Activated CD4-positive, alpha-beta memory T cell treated with anti-CD3 and anti-CD28 coated beads, Interleukin-2, amount 10 ng/mL, durations not matched to agents 7 days and 5 days (primary cell): ENCODE data around the gene INTS15. TPM values are rescaled to one million over a fixed set of nuclear protein-coding genes. Genes with fewer than 3 reads are reported as not detected.

ENCODE experiments used
- CTCF ChIA-PET: fragments of 350-600 bp; sonication (Branson Sonifier 250); formaldehyde crosslinking; loops from one replicate; lab custom pipeline; 2021; ENCODE audit warnings: antibody characterized with exemption, inconsistent platforms; lab: Charles Lee
- POLR2A ChIA-PET: fragments of 350-600 bp; sonication (Branson Sonifier 250); formaldehyde crosslinking; loops from one replicate; lab custom pipeline; 2021; ENCODE audit warnings: antibody characterized with exemption; lab: Charles Lee
- DNase-seq: peaks from one replicate; pipeline ENCODE4 v3.0.0-alpha.2; 2020
- H3K27ac Mint-ChIP-seq: one replicate; pipeline ENCODE4 v1.8.0; 2021; ENCODE audit warnings: mild to moderate bottlenecking, mixed read lengths
- H3K27me3 Mint-ChIP-seq: one replicate; pipeline ENCODE4 v1.8.0; 2021; ENCODE audit warnings: mixed read lengths
- H3K36me3 Mint-ChIP-seq: one replicate; pipeline ENCODE4 v1.8.0; 2021; ENCODE audit warnings: low read depth, mixed read lengths
- H3K4me1 Mint-ChIP-seq: one replicate; pipeline ENCODE4 v1.8.0; 2021; ENCODE audit warnings: mixed read lengths
- H3K4me3 Mint-ChIP-seq: one replicate; pipeline ENCODE4 v1.8.0; 2021; ENCODE audit warnings: mild to moderate bottlenecking, mixed read lengths
- H3K9me3 Mint-ChIP-seq: one replicate; pipeline ENCODE4 v1.8.0; 2021; ENCODE audit warnings: mixed read lengths
- total RNA-seq, 2 experiments: library from RNA; stranded (reverse); gene quantifications; one replicate each; pipeline ENCODE4 v1.2.3, GENCODE V29; 2021

The INTS15 gene
- 10 to 100 TPM; 30.0 to 31.6 TPM for total RNA-seq

DNA sequence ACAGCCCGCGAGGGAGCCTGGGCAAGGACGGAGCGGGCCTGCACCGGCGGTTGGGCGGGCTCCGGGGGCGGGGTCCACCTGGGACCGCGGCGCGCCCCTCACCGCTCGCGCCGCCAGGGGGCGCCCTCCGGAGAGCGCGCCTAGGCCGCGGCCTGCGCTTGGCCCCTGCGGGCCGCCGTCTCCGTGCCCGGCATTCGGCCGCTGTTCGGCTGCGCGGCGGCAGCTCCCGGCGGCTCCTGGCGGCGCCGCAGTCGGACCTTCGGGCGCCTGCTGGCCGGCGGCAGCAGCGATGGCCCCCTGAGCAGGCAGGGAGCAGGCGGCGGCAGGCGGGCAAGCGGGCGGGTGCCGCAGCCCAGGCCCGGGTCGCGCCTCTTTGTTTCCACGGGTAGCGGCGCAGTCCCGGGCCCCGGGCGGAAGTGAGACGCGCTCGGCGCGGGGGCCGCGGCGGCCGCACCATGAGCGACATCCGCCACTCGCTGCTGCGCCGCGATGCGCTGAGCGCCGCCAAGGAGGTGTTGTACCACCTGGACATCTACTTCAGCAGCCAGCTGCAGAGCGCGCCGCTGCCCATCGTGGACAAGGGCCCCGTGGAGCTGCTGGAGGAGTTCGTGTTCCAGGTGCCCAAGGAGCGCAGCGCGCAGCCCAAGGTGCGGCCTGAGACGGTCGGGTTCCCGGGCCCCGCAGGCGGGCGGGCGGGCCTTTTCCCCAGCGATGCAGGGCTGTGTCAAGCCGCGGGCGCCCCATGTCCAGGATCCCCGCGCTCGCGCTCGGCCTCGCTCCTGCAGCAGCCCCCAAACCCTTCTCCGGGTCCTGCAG is at the start of gene INTS15:
Gene INTS15 (plus strand): TSS at position 193 of the 816 bp plus-strand sequence. CDS start 263 bp downstream, at position 456.
- H3K4me3 Mint-ChIP-seq: peak within 1 kb of the TSS; percentile 96
- POLR2A ChIA-PET: interaction anchor here (1.0 to 4.0 kb wide), 10 partner anchors 9 to 592 kb away, joined by 3 to 49 read pairs (median 4); partner anchors contain the start of genes C1GALT1, ZDHHC4, ZNF316 and ZNF853

DNA sequence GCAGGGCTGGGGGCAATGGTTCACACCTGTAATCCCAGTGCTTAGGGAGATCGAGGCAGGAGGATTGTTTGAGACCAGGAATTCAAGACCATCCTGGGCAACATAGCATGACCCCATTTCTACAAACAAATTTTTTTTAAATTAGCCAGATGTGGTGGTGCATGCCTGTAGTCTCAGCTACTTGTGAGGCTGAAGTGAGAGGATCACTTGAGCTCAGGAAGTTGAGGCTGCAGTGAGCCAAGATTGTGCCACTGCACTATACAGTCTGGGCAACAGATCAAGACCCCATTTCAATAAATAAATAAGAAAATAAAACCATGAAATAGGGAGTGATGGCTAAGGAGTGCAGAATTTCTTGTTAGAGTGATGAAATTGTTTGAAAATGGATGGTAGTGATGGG is 47.5 kb upstream of the INTS15 start:
- peaks cover 10% of the 10 kb centered on the region for H3K27me3 Mint-ChIP-seq
- no peaks in the 10 kb centered on the region for H3K36me3 Mint-ChIP-seq
- no peaks in the 10 kb centered on the region for H3K9me3 Mint-ChIP-seq
- no peak overlapping the region for H3K4me3 Mint-ChIP-seq
- no peaks in the 10 kb centered on the region for H3K4me1 Mint-ChIP-seq
- H3K27ac Mint-ChIP-seq: no peak overlapping the region
- POLR2A ChIA-PET: no interaction called here
- no peak for DNase-seq
- CTCF ChIA-PET: no interaction called here

More for the DNA sequence above, at the start of gene INTS15:
- no peaks in the 10 kb centered on the region for H3K27me3 Mint-ChIP-seq
- H3K4me1 Mint-ChIP-seq: peaks cover 24% of the 10 kb centered on the region
- CTCF ChIA-PET: interaction anchor here (0.7 to 2.6 kb wide), 7 partner anchors 14 to 268 kb away, joined by 3 to 30 read pairs (median 4); partner anchors contain the start of gene ZDHHC4
- peak; percentile 85 for DNase-seq
- no peaks in the 10 kb centered on the region for H3K9me3 Mint-ChIP-seq
- H3K27ac Mint-ChIP-seq: peak within 1 kb of the TSS; percentile 90
- H3K36me3 Mint-ChIP-seq: peaks cover 38% of the 10 kb centered on the region

DNA sequence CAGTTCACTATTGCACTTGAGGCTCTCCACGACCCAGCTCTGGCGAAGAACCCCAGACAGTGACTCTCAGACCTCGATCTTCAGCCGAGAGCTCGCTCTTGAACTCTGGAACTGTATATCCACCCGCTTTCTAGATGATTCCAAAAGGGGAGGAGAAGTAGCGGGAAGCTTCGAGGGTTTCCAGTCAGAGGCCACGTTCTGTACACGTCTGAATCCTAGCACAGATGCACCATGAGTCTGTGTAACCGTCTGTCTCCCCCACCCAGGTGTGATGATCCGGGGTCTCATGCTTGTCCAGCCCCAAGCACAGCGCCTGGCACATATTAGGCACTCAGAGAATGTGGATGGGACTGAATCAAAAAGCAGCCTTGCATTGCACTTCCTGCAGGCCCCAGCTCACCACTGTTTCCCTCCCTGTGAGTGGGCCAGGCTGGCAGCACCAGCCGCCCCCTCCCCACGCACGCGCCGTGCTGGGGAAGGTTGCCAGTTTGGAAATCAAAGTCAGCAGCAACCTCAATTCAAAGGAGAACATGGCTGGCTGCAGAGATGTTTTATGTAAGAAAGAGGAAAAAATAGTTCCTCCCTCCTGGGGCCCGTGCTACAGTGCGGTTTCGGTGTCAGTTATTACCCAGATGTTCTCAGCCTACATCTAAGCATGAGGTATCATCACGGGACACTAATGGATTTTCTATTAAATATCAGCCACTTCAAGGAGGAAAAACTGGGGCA is 44.3 kb upstream of the INTS15 start:
- no peak overlapping the region for H3K4me3 Mint-ChIP-seq
- peaks cover 4% of the 10 kb centered on the region for H3K4me1 Mint-ChIP-seq
- H3K27ac Mint-ChIP-seq: no peak overlapping the region
- ChIA-PET POLR2A (no interaction called here), CTCF (interaction anchor here (0.6 kb wide), 1 partner anchor 84 kb away, joined by 3 read pairs; no protein-coding TSS in a partner anchor)
- no peaks in the 10 kb centered on the region for H3K9me3 Mint-ChIP-seq
- no peaks in the 10 kb centered on the region for H3K27me3 Mint-ChIP-seq
- H3K36me3 Mint-ChIP-seq: no peaks in the 10 kb centered on the region
- DNase-seq: no peak

DNA sequence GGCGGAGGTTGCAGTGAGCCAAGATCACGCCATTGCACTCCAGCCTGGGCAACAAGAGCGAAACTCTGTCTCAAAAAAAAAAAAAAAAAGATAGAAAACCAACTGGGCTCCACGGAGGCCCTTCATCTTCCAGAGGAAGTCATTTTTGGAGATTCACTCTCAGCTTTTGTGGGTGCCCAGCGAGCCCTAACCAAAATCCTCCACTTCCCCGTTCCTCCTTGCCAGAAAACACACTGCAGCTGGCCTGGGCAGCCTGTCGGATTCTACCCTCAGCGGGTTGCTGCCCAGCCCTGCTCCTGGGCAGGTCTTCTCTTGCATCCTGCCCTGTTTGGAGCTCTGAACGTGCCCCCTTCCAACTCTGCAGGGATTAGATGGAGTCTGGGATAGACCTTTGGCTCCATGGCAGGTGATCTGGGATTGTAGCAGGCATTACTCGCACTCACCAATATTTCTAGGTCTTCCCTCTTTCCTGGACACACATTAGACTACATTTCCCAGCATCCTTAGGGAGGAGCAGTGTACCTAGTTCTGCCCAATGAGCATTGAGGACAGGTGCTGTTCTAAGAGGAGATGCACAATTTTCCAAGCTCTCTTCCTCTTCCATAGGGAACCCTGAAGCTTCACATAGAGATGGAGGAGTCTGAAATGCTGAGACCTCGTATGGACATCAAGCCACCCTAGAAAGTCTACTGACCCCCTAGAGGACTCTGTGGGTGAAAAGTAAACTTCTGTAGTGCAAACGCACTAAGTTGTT is 43.1 kb upstream of the INTS15 start:
- ChIA-PET CTCF (no interaction called here), POLR2A (no interaction called here)
- H3K36me3 Mint-ChIP-seq: no peaks in the 10 kb centered on the region
- H3K4me3 Mint-ChIP-seq: no peak overlapping the region
- no peak for DNase-seq
- H3K27me3 Mint-ChIP-seq: no peaks in the 10 kb centered on the region
- H3K4me1 Mint-ChIP-seq: peaks cover 4% of the 10 kb centered on the region
- H3K9me3 Mint-ChIP-seq: no peaks in the 10 kb centered on the region
- H3K27ac Mint-ChIP-seq: no peak overlapping the region

DNA sequence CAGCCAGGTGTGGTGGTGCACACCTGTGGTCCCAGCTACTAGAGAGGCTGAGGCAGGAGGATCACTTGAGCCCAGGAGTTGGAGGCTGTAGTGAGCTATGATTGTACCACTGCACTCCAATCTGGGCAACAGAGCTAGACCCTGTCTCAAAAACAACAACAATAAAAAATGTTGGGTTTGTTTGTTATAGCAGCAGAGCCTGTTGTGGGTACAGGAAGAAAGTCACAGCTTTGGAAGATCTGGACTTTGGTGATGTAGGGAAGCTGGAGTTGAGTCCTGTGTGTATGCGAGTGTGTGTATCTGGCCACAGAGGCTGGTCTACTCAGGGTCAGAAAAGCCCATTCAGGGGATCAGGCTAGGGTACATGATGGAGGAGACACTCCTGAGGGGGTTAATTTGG is 42.4 kb upstream of the INTS15 start:
- Mint-ChIP-seq H3K36me3 (no peaks in the 10 kb centered on the region), H3K9me3 (no peaks in the 10 kb centered on the region), H3K4me3 (no peak overlapping the region), H3K4me1 (peaks cover 4% of the 10 kb centered on the region), H3K27ac (no peak overlapping the region), H3K27me3 (no peaks in the 10 kb centered on the region)
- no peak for DNase-seq
- CTCF ChIA-PET: no interaction called here
- POLR2A ChIA-PET: no interaction called here

DNA sequence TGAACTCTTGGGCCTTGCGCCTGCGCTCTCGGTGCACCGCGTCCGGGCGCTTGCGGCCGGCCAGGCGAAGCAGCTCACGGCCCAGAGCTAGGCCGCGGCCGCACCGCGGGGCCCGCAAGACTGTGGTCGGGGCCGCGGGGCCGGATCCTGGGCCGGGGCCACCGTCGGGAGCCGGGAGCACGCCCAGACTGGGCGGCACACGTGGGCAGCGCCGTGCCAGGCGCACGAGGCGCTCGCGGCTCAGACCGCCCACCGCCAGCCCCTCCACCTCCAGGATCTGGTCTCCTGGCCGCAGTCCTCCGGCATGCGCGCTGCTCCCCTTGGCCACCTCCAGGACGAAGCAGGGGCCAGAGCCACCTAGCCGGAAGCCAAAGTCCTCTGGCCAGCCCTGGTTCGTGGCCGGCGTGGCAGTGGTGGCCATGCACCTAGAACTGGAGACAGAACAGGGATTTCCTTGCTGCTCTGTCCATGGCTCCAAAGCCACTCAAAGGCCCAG is 38.8 kb upstream of the INTS15 start, which contains the start of gene GRID2IP:
Gene GRID2IP (minus strand): TSS at position 446 of the 496 bp plus-strand sequence. CDS start 25 bp downstream, at position 421.
- POLR2A ChIA-PET: no interaction called here

DNA sequence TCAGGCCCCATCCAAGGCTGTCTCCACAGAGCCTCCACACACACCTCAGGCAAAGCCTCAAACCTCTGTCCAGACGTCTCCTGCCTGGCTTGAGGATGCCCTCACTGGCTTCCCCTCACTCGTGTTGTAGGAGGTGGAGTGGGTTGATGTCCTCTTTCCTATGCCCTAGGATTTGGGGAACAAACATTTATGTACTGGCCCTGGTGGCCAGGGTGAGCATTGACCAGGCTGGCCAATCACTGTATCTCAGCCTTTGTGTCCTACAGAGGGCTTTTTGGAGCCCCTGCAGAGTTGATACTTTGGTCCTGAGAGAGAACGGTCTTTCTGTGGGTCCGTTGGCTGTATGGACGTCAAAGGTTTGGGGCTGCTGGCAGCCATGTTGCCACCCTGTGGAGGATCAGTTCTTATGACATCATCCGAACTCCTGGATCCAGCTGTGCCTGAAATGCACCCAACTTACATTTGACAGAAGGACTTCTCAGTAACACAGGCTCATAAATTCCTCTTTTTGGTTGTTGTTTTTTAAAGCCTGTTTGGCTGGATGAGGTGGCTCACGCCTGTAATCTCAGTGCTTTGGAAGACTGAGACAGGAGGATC is 36.3 kb upstream of the INTS15 start:
- DNase-seq: no peak
- H3K4me1 Mint-ChIP-seq: peaks cover 10% of the 10 kb centered on the region
- H3K9me3 Mint-ChIP-seq: no peaks in the 10 kb centered on the region
- H3K4me3 Mint-ChIP-seq: no peak overlapping the region
- no peaks in the 10 kb centered on the region for H3K36me3 Mint-ChIP-seq
- ChIA-PET POLR2A (no interaction called here), CTCF (no interaction called here)
- no peaks in the 10 kb centered on the region for H3K27me3 Mint-ChIP-seq
- no peak overlapping the region for H3K27ac Mint-ChIP-seq

More for the DNA sequence above, 38.8 kb upstream of the INTS15 start, which contains the start of gene GRID2IP:
- Mint-ChIP-seq H3K36me3 (no peaks in the 10 kb centered on the region), H3K27ac (no peak within 1 kb of the TSS), H3K4me1 (peaks cover 10% of the 10 kb centered on the region), H3K4me3 (no peak within 1 kb of the TSS), H3K27me3 (no peaks in the 10 kb centered on the region), H3K9me3 (no peaks in the 10 kb centered on the region)
- DNase-seq: no peak
- CTCF ChIA-PET: no interaction called here

DNA sequence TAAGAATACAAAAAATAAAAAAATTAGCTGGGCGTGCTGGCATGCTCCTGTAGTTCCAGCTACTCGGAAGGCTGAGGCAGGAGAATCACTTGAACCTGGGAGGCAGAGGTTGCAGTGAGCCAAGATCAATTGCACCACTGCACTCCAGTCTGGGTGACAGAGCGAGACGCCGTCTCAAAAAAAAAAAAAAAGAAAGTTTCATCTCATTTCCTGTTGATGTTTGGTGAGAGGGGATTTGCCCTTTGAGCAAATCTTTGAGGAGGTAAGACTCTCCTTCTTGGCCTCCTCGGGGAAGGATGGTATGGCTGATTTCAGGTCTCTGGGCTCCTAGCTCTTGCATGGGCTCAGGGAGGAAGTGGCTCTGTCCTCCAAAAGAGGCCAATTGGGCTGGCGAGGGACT is 35.0 kb upstream of the INTS15 start:
- ChIA-PET CTCF (interaction anchor here (0.7 to 1.4 kb wide), 2 partner anchors 15 to 48 kb away, joined by 3 to 4 read pairs; no protein-coding TSS in a partner anchor), POLR2A (no interaction called here)
- Mint-ChIP-seq H3K9me3 (no peaks in the 10 kb centered on the region), H3K27ac (peak overlapping the region; percentile 64), H3K4me1 (peaks cover 6% of the 10 kb centered on the region), H3K36me3 (no peaks in the 10 kb centered on the region), H3K4me3 (no peak overlapping the region), H3K27me3 (no peaks in the 10 kb centered on the region)
- no peak for DNase-seq

DNA sequence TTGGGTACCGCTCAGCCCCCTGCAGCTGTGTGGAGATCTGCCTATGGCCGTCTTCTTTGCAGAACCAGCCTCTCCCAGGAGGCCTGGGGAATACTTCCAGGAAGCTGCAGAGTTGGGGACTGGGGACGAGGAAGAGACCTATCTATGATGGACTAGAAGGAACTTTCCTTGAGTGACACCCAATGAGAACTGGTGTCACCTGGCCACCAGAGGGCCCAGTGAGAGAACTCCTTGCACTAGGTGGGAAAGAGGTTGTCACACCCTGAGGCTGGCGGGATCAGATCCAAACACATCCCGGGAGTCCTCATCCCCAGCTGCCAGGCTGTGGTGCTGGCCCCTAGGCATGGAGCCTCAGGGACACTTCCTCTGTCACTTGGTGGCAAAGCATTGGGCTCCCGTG is 33.6 kb upstream of the INTS15 start:
- Mint-ChIP-seq H3K27me3 (no peaks in the 10 kb centered on the region), H3K27ac (no peak overlapping the region), H3K36me3 (no peaks in the 10 kb centered on the region), H3K4me3 (no peak overlapping the region), H3K4me1 (peaks cover 6% of the 10 kb centered on the region), H3K9me3 (no peaks in the 10 kb centered on the region)
- CTCF ChIA-PET: no interaction called here
- POLR2A ChIA-PET: no interaction called here
- no peak for DNase-seq

DNA sequence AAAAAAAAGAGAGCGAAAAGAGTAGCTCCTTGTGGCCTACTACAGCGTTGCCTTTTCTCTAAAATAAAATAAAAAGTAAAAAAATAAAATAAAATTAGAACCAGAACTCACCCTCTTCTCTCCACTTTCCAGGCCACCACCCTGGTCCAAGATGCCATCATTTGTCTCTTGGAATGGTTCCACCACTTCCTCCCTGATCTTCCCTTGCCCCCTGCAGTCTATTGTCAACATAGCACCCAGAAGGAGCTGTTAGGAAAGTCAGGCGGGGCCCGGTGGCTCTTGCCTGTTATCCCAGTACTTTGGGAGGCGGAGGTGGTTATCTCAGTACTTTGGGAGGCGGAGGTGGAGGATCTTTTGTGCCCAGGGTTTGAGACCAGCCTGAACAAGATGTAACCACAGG is 31.0 kb upstream of the INTS15 start:
- peak; percentile 23 for DNase-seq
- no peaks in the 10 kb centered on the region for H3K27me3 Mint-ChIP-seq
- H3K27ac Mint-ChIP-seq: no peak overlapping the region
- no peak overlapping the region for H3K4me3 Mint-ChIP-seq
- ChIA-PET CTCF (interaction anchor here (0.8 to 2.0 kb wide), 7 partner anchors 9 to 43 kb away, joined by 3 to 12 read pairs (median 4); no protein-coding TSS in a partner anchor), POLR2A (no interaction called here)
- no peaks in the 10 kb centered on the region for H3K36me3 Mint-ChIP-seq
- peaks cover 6% of the 10 kb centered on the region for H3K4me1 Mint-ChIP-seq
- no peaks in the 10 kb centered on the region for H3K9me3 Mint-ChIP-seq

DNA sequence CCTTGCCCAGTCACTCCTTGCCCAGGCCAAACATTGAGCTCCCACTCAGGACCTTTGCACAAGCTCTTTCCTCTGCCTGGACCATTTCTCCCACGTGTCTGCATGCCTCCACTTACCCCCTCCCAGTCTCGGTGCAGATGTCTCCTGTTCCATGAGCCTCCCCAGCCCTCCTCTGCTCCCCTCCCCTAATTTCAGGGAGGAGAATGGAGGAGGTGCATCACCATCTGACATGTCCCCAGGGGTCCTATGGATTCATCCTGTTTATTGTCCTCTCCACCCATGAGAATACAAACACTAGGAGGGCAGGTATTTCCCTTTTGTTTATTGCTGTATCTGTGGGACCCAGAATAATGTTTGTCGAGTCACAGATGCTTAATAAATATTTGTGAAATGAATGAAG is 29.9 kb upstream of the INTS15 start:
- H3K4me3 Mint-ChIP-seq: no peak overlapping the region
- CTCF ChIA-PET: interaction anchor here (1.5 to 2.0 kb wide), 2 partner anchors 12 to 44 kb away, joined by 6 to 12 read pairs; no protein-coding TSS in a partner anchor
- no peak for DNase-seq
- no peaks in the 10 kb centered on the region for H3K9me3 Mint-ChIP-seq
- H3K27me3 Mint-ChIP-seq: no peaks in the 10 kb centered on the region
- peaks cover 2% of the 10 kb centered on the region for H3K4me1 Mint-ChIP-seq
- no peaks in the 10 kb centered on the region for H3K36me3 Mint-ChIP-seq
- POLR2A ChIA-PET: no interaction called here
- no peak overlapping the region for H3K27ac Mint-ChIP-seq

DNA sequence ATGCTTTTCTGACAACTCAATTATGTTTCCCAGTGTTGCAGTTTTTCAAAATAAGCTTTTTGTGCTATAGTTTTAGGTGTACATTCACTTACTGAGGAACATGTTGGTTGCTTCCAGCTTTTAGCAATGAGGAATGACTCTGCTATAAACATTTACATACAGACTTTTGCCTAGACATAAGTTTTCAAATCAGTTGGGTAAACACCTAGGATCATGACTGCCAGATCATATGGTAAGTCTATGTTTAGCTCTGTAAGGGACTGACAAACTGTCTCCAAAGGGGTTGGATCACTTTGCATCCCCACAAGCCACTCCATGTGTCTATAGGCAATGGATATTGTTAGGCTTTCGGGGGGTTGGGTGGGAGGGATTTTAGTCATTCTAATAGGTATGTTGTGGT is 27.7 kb upstream of the INTS15 start:
- ChIA-PET POLR2A (no interaction called here), CTCF (no interaction called here)
- Mint-ChIP-seq H3K4me1 (no peaks in the 10 kb centered on the region), H3K36me3 (no peaks in the 10 kb centered on the region), H3K9me3 (no peaks in the 10 kb centered on the region), H3K27ac (no peak overlapping the region), H3K4me3 (no peak overlapping the region), H3K27me3 (peaks cover 2% of the 10 kb centered on the region)
- DNase-seq: no peak
